ENCODE data around the gene TEX48. TPM values are rescaled to one million over a fixed set of nuclear protein-coding genes. Genes with fewer than 3 reads are reported as not detected.

The TEX48 gene
- total RNA-seq, 6 experiments from 2014 or later = not detected

GRCh38 chr9:114677418-114677817 is 4.6 kb downstream of the TEX48 start:
- no peak for TF ChIP-seq CTCF (IDR thresholded peaks at IDR 0.05)
- DNase-seq = peak; percentile 99
- Mint-ChIP-seq H3K27me3 (ENCODE audit: insufficient read depth) (no peaks in the 10 kb centered on the region; the same call in 1 of the 2 replicates), H3K27ac (peak overlapping the region; percentile 86), H3K36me3 (ENCODE audit: low read depth) (no peaks in the 10 kb centered on the region), H3K9me3 (no peaks in the 10 kb centered on the region), H3K4me1 (ENCODE audit: low read depth) (peaks cover 74% of the 10 kb centered on the region), H3K4me3 (peak overlapping the region; percentile 63)

GRCh38 chr9:114676901-114677300 is 5.1 kb downstream of the TEX48 start:
- H3K4me1 Mint-ChIP-seq (ENCODE audit: low read depth) = peaks cover 74% of the 10 kb centered on the region
- peak overlapping the region; percentile 63 for H3K4me3 Mint-ChIP-seq
- no peaks in the 10 kb centered on the region for H3K36me3 Mint-ChIP-seq (ENCODE audit: low read depth)
- no peaks in the 10 kb centered on the region for H3K9me3 Mint-ChIP-seq
- H3K27me3 Mint-ChIP-seq (ENCODE audit: insufficient read depth) = no peaks in the 10 kb centered on the region; the same call in 1 of the 2 replicates
- DNase-seq = no peak
- H3K27ac Mint-ChIP-seq = peak overlapping the region; percentile 86
- TF ChIP-seq CTCF (IDR thresholded peaks at IDR 0.05) = no peak

- no peaks in the 10 kb centered on the region for H3K36me3 Mint-ChIP-seq (ENCODE audit: low read depth)
- peak; percentile 24 for TF ChIP-seq CTCF (IDR thresholded peaks at IDR 0.05)
- peak overlapping the region; percentile 17; the same call in 1 of the 2 replicates for H3K27ac Mint-ChIP-seq
- no peak overlapping the region for H3K4me3 Mint-ChIP-seq
- no peaks in the 10 kb centered on the region; the same call in 1 of the 2 replicates for H3K27me3 Mint-ChIP-seq (ENCODE audit: insufficient read depth)
- no peak for DNase-seq
- no peaks in the 10 kb centered on the region for H3K9me3 Mint-ChIP-seq
- H3K4me1 Mint-ChIP-seq (ENCODE audit: low read depth) = peaks cover 57% of the 10 kb centered on the region
These were observed 7.0 kb downstream of the TEX48 start for GRCh38 chr9:114674798-114675540.

- TF ChIP-seq CTCF (IDR thresholded peaks at IDR 0.05) = no peak
- no peak for DNase-seq
- Mint-ChIP-seq H3K27me3 (ENCODE audit: insufficient read depth) (no peaks in the 10 kb centered on the region; the same call in 1 of the 2 replicates), H3K36me3 (ENCODE audit: low read depth) (no peaks in the 10 kb centered on the region), H3K4me1 (ENCODE audit: low read depth) (peaks cover 52% of the 10 kb centered on the region), H3K4me3 (no peak overlapping the region), H3K27ac (no peak overlapping the region), H3K9me3 (no peaks in the 10 kb centered on the region)
These were observed 7.8 kb downstream of the TEX48 start for GRCh38 chr9:114674076-114674797.

- Mint-ChIP-seq H3K36me3 (ENCODE audit: low read depth) (no peaks in the 10 kb centered on the region), H3K4me1 (ENCODE audit: low read depth) (peaks cover 26% of the 10 kb centered on the region), H3K9me3 (no peaks in the 10 kb centered on the region), H3K27ac (no peak overlapping the region), H3K27me3 (ENCODE audit: insufficient read depth) (no peaks in the 10 kb centered on the region; the same call in 1 of the 2 replicates), H3K4me3 (no peak overlapping the region)
- no peak for TF ChIP-seq CTCF (IDR thresholded peaks at IDR 0.05)
- DNase-seq = no peak
These were observed 10.4 kb downstream of the TEX48 start for GRCh38 chr9:114671605-114672004.

All from HFFc6 (cell line).